ENCODE results near the gene CA10. TPM values are rescaled to one million over a fixed set of nuclear protein-coding genes. Genes with fewer than 3 reads are reported as not detected.

The CA10 gene
- total and polyA plus RNA-seq, 9 of the 15 experiments (the other 6 are each of a cell fraction or from before 2014, with no cell fraction given): not detected

- H3K9ac ChIP-seq (ENCODE audit: insufficient read depth in 1 of 2, low read depth in 2 of 2, low read length in 2 of 2): no peak overlapping the region
- no peak for ATAC-seq
- H3K4me1 ChIP-seq (replicated peaks in 1 of 2; ENCODE audit: control insufficient read depth in 2 of 2, insufficient read depth in 2 of 2, low read length in 2 of 2): no peaks in the 10 kb centered on the region
- no peak overlapping the region for H3K27ac ChIP-seq (ENCODE audit: extremely low read depth, low read depth, low read length)
- no peaks in the 10 kb centered on the region for H3K9me1 ChIP-seq (ENCODE audit: control insufficient read depth, insufficient read depth, low read length)
- H2AFZ ChIP-seq (ENCODE audit: low read depth, low read length): no peak overlapping the region
- ChIA-PET POLR2A (no interaction called here), CTCF (ENCODE audit: low intra/inter-chr PET ratio) (no interaction called here)
- H3K4me2 ChIP-seq (ENCODE audit: insufficient read depth, low read length): no peak overlapping the region
- H3K9me3 ChIP-seq (replicated peaks; ENCODE audit: control insufficient read depth, insufficient read depth, low read depth, low read length): no peaks in the 10 kb centered on the region
- FAIRE-seq: no peak
- H3K79me2 ChIP-seq (ENCODE audit: control insufficient read depth, insufficient read depth, low read length): no peaks in the 10 kb centered on the region
- TF ChIP-seq CC2D1A (IDR thresholded peaks at IDR 0.05) (no peak), JUN (IDR thresholded peaks at IDR 0.05; ENCODE audit: borderline replicate concordance, low read depth, low read length) (no peak), JUN (CRISPR knock-in tag; IDR thresholded peaks at IDR 0.05; ENCODE audit: borderline replicate concordance) (no peak), NCOA6 (IDR thresholded peaks at IDR 0.05) (no peak), ILF3 (IDR thresholded peaks at IDR 0.05; ENCODE audit: borderline replicate concordance) (no peak), ILK (tag; IDR thresholded peaks at IDR 0.05; ENCODE audit: borderline replicate concordance, low read depth) (no peak), ZNF717 (CRISPR knock-in tag; IDR thresholded peaks at IDR 0.05) (no peak)
- TF ChIP-seq, protein P1, sequence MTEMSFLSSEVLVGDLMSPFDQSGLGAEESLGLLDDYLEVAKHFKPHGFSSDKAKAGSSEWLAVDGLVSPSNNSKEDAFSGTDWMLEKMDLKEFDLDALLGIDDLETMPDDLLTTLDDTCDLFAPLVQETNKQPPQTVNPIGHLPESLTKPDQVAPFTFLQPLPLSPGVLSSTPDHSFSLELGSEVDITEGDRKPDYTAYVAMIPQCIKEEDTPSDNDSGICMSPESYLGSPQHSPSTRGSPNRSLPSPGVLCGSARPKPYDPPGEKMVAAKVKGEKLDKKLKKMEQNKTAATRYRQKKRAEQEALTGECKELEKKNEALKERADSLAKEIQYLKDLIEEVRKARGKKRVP (CRISPR knock-in tag; IDR thresholded peaks at IDR 0.05): no peak
- no TSS peak for BruUV-seq (replicated peaks)
- WGBS (ENCODE audit: insufficient coverage, low coverage, missing lambda C conversion rate): 0% methylated on average over 1 of the region's 1 CpG
- no peaks in the 10 kb centered on the region for H3K27me3 ChIP-seq (ENCODE audit: control insufficient read depth in 2 of 2, insufficient read depth in 2 of 2, low read length in 2 of 2)
- in situ Hi-C loops (cut with MboI) (no loop called here), intact Hi-C loops (cut with micrococcal nuclease) (no loop called here)
- no peaks in the 10 kb centered on the region for H3K36me3 ChIP-seq (ENCODE audit: control insufficient read depth, insufficient read depth, low read length)
- no peak for DNase-seq (ENCODE audit: extremely low read depth in 1 of 4, low spot score in 3 of 4)
- no peak overlapping the region for H3K4me3 ChIP-seq
- H4K20me1 ChIP-seq (replicated peaks; ENCODE audit: control insufficient read depth, insufficient read depth, low read length): no peaks in the 10 kb centered on the region
These were observed 328.1 kb downstream of the CA10 start for GRCh38 chr17:51830451-51830850.

Measured in K562 (cell line).